NCI-H2081 treated with DMSO at 0.1 percent for 48 hours (cell line): Measurements from ENCODE around the gene YWHAB.

Source experiments
- DNase-seq: peaks from one replicate; lab custom pipeline; 2025; lab: John Stamatoyannopoulos, UW

YWHAB gene

DNA sequence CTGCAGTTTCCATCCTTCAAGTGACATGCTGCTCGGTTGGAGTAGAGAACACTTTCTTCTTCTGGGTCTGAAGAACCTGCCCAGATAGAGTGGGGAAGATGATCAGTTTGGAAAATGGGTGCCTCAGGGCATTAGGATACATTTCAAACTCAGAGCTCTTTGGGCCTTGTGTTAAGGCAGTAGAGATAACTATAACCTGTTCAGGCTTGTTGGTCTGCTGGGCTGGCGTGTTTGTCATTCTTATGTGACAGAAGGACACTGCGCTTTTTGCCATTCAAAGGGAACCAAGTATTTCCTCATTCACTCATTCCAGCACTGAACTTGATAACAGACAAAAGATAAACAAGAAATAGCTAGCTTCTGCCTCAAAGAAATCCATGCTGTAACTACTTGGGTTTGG is 70.9 kb downstream of the YWHAB start:
- DNase-seq: no peak
